H1 (cell line): ENCODE results near the gene SLC30A7. TPM values are rescaled to one million over a fixed set of nuclear protein-coding genes. Genes with fewer than 3 reads are reported as not detected.

Experiments used
- CTCF ChIA-PET: fragments of 300-600 bp; sonication (Branson Sonifier 250); formaldehyde crosslinking; loops from one replicate; lab custom pipeline; 2021; ENCODE audit not compliant: partially characterized antibody; lab: Charles Lee
- POLR2A ChIA-PET: fragments of 300-600 bp; sonication (Branson Sonifier 250); formaldehyde crosslinking; loops from one replicate; lab custom pipeline; 2021; ENCODE audit warnings: inconsistent platforms; ENCODE audit not compliant: partially characterized antibody; lab: Charles Lee
- DNase-seq, 2 experiments: peaks; one replicate each; pipeline versions ENCODE4 v3.0.0 to v3.0.0-alpha.2; 2010 to 2022; ENCODE audit warnings: low spot score in 2 of 2, low read depth in 1 of 2, mixed read lengths in 1 of 2
- FAIRE-seq: peaks from 2 replicates; lab custom pipeline; 2011; peaks lifted over from hg19 to GRCh38; lab: Jason Lieb, UNC
- H2AFZ ChIP-seq: 2 replicates; pipeline ENCODE4 v1.8.1; 2012; ENCODE audit warnings: low read length, inconsistent platforms
- H2AK5ac ChIP-seq: 2 replicates; pipeline ENCODE4 v1.6.1; 2013; ENCODE audit warnings: low read depth, low read length
- H2BK120ac ChIP-seq: replicated peaks from 2 replicates; pipeline ENCODE3; 2013; ENCODE audit warnings: low read depth, low read length, inconsistent platforms
- H2BK12ac ChIP-seq: 2 replicates; pipeline ENCODE4 v1.6.1; 2013; ENCODE audit warnings: low read depth, low read length
- H2BK15ac ChIP-seq: 2 replicates; pipeline ENCODE4 v1.6.1; 2013; ENCODE audit warnings: low read length
- H2BK20ac ChIP-seq: 2 replicates; pipeline ENCODE4 v1.6.1; 2013; ENCODE audit warnings: low read length
- H2BK5ac ChIP-seq: 2 replicates; pipeline ENCODE4 v1.6.1; 2013; ENCODE audit warnings: low read depth, low read length
- H3K14ac ChIP-seq: 2 replicates; pipeline ENCODE4 v1.6.1; 2013; ENCODE audit warnings: inconsistent platforms; ENCODE audit not compliant: insufficient read length
- H3K18ac ChIP-seq: 2 replicates; pipeline ENCODE4 v1.6.1; 2013; ENCODE audit warnings: low read length; ENCODE audit errors: extremely low read depth
- H3K23ac ChIP-seq: 2 replicates; pipeline ENCODE4 v1.6.1; 2013; ENCODE audit warnings: inconsistent platforms; ENCODE audit not compliant: insufficient read length
- H3K23me2 ChIP-seq: 2 replicates; pipeline ENCODE4 v1.6.1; 2013; ENCODE audit warnings: low read depth, low read length
- H3K27ac ChIP-seq: 2 replicates; pipeline ENCODE4 v1.6.1; 2011; ENCODE audit warnings: low read depth, low read length, inconsistent platforms
- H3K27me3 ChIP-seq, 4 experiments: replicated peaks in 1 of 4; 1 replicate in 1 of 4; 2 replicates in 3 of 4; pipeline versions ENCODE4 v1.6.1 to v1.8.1; 2011 to 2013; ENCODE audit warnings: low read length in 3 of 4, mild to moderate bottlenecking in 3 of 4, inconsistent platforms in 2 of 4, mixed read lengths in 2 of 4, moderate library complexity in 1 of 4; ENCODE audit not compliant: control insufficient read depth in 3 of 4, insufficient read depth in 3 of 4; ENCODE audit errors: extremely low read depth in 1 of 4
- H3K36me3 ChIP-seq, 4 experiments: 2 replicates each; pipeline versions ENCODE4 v1.6.1 to v1.8.1; 2011 to 2013; ENCODE audit warnings: mild to moderate bottlenecking in 4 of 4, low read length in 3 of 4, moderate library complexity in 2 of 4, control low read depth in 1 of 4, inconsistent platforms in 1 of 4; ENCODE audit not compliant: insufficient read depth in 4 of 4, control insufficient read depth in 2 of 4
- H3K4ac ChIP-seq: replicated peaks from 2 replicates; pipeline ENCODE3; 2013; ENCODE audit warnings: low read length, low read depth, mixed read lengths, inconsistent platforms; ENCODE audit not compliant: insufficient read length
- H3K4me1 ChIP-seq, 4 experiments: replicated peaks in 1 of 4; 1 replicate in 1 of 4; 2 replicates in 3 of 4; pipeline versions ENCODE4 v1.6.1 to v1.8.1; 2011 to 2013; ENCODE audit warnings: low read length in 3 of 4, inconsistent platforms in 2 of 4, mixed read lengths in 1 of 4; ENCODE audit not compliant: insufficient read depth in 4 of 4, control insufficient read depth in 3 of 4
- H3K4me2 ChIP-seq, 2 experiments: 2 replicates each; pipeline versions ENCODE4 v1.6.1 to v1.8.1; 2011 to 2013; ENCODE audit warnings: low read depth in 2 of 2, low read length in 2 of 2, control low read depth in 1 of 2, inconsistent platforms in 1 of 2, mild to moderate bottlenecking in 1 of 2; ENCODE audit not compliant: insufficient read depth in 1 of 2
- H3K4me3 ChIP-seq, 4 experiments: fragments of 200-600, 300-600 bp in 1 of 4; sonication (generic), shearing (Covaris generic), sonication (Bioruptor Twin) in 1 of 4; 2 replicates each; pipeline versions ENCODE4 v1.5.1 to v1.8.1; 2011 to 2016; ENCODE audit warnings: low read length in 4 of 4, low read depth in 3 of 4, control low read depth in 2 of 4, inconsistent platforms in 2 of 4, mild to moderate bottlenecking in 2 of 4, mixed read lengths in 1 of 4, moderate library complexity in 1 of 4; ENCODE audit not compliant: insufficient read depth in 2 of 4; ENCODE audit errors: extremely low read depth in 1 of 4
- H3K56ac ChIP-seq: replicated peaks from 2 replicates; pipeline ENCODE3; 2013; ENCODE audit warnings: low read depth, mild to moderate bottlenecking, mixed read lengths, low read length, inconsistent platforms; ENCODE audit not compliant: insufficient read length
- H3K79me1 ChIP-seq: 2 replicates; pipeline ENCODE4 v1.6.1; 2013; ENCODE audit warnings: low read depth, low read length, control low read depth
- H3K79me2 ChIP-seq, 2 experiments: 2 replicates each; pipeline versions ENCODE4 v1.6.1 to v1.8.1; 2012 to 2013; ENCODE audit warnings: low read length in 2 of 2, mild to moderate bottlenecking in 2 of 2, inconsistent platforms in 1 of 2; ENCODE audit not compliant: insufficient read depth in 2 of 2, control insufficient read depth in 1 of 2
- H3K9ac ChIP-seq, 4 experiments: replicated peaks in 1 of 4; 1 replicate in 1 of 4; 2 replicates in 3 of 4; pipeline versions ENCODE4 v1.6.1 to v1.8.1; 2011 to 2013; ENCODE audit warnings: low read depth in 3 of 4, low read length in 3 of 4, control low read depth in 2 of 4, mild to moderate bottlenecking in 2 of 4, moderate library complexity in 2 of 4, inconsistent platforms in 1 of 4; ENCODE audit errors: extremely low read depth in 1 of 4
- H3K9me3 ChIP-seq, 2 experiments: 2 replicates each; pipeline versions ENCODE4 v1.6.1 to v1.8.1; 2012 to 2013; ENCODE audit warnings: mild to moderate bottlenecking in 2 of 2, moderate library complexity in 2 of 2, control low read depth in 1 of 2, inconsistent platforms in 1 of 2, low read depth in 1 of 2, low read length in 1 of 2, mixed read lengths in 1 of 2; ENCODE audit not compliant: insufficient read depth in 2 of 2
- H4K20me1 ChIP-seq, 2 experiments: replicated peaks in 1 of 2; 2 replicates each; pipeline versions ENCODE3 to v1.8.1; 2011 to 2013; ENCODE audit warnings: inconsistent platforms in 2 of 2, low read length in 2 of 2, mild to moderate bottlenecking in 1 of 2; ENCODE audit not compliant: insufficient read depth in 2 of 2, control insufficient read depth in 1 of 2
- H4K5ac ChIP-seq: 2 replicates; pipeline ENCODE4 v1.6.1; 2013; ENCODE audit warnings: low read length, low read depth, mixed read lengths, inconsistent platforms; ENCODE audit not compliant: insufficient read length
- H4K8ac ChIP-seq: 2 replicates; pipeline ENCODE4 v1.8.0; 2013; ENCODE audit warnings: mild to moderate bottlenecking, moderate library complexity, low read length, inconsistent platforms; ENCODE audit not compliant: insufficient read depth; ENCODE audit errors: extremely low read depth
- H4K91ac ChIP-seq: replicated peaks from 2 replicates; pipeline ENCODE3; 2013; ENCODE audit warnings: low read length, mixed read lengths, inconsistent platforms; ENCODE audit not compliant: insufficient read length
- CBX8 ChIP-seq: fragments of 300-800, 300-1000 bp; sonication (generic); IDR thresholded peaks from 2 replicates; pipeline ENCODE4 v1.7.1; 2016; ENCODE audit warnings: low read depth, low read length, borderline replicate concordance
- CTCF ChIP-seq, 3 experiments: IDR thresholded peaks; 1 replicate in 2 of 3; 2 replicates in 1 of 3; pipeline versions ENCODE4 v1.5.1 to v1.6.1; 2011; ENCODE audit warnings: low read length in 3 of 3, mild to moderate bottlenecking in 3 of 3, inconsistent platforms in 2 of 3, low read depth in 1 of 3, moderate library complexity in 1 of 3; ENCODE audit not compliant: insufficient read depth in 1 of 3; ENCODE audit errors: control extremely low read depth in 1 of 3
- RAD21 ChIP-seq, 2 experiments: IDR thresholded peaks in 1 of 2; conservative IDR thresholded peaks in 1 of 2; 2 replicates each; pipeline ENCODE4 v1.6.1; 2011; ENCODE audit warnings: low read depth in 2 of 2, low read length in 2 of 2, improper control_type of control experiment in 1 of 2, inconsistent platforms in 1 of 2, mild to moderate bottlenecking in 1 of 2, moderate library complexity in 1 of 2
- SP1 ChIP-seq: IDR thresholded peaks from 2 replicates; pipeline ENCODE4 v1.6.1; 2011; ENCODE audit warnings: low read depth, low read length
- ZNF274 ChIP-seq: IDR thresholded peaks from 2 replicates; pipeline ENCODE4 v1.7.0; 2012; ENCODE audit warnings: low read length, borderline replicate concordance; ENCODE audit errors: extremely low read depth
- WGBS, 2 experiments: shearing (Covaris generic) in 1 of 2; methylation state at CpG; one replicate each; pipeline versions ENCODE4 v1.1.6 to v1.1.7; 2013 to 2015; ENCODE audit warnings: low lambda C conversion rate in 2 of 2, mixed read lengths in 2 of 2, inconsistent platforms in 1 of 2, low coverage in 1 of 2, missing lambda C conversion rate in 1 of 2; ENCODE audit not compliant: insufficient replicate concordance in 2 of 2, insufficient coverage in 1 of 2, insufficient read length in 1 of 2; ENCODE audit errors: extremely low coverage in 1 of 2, missing lambda C conversion rate in 1 of 2; 5-methylcytosine and 5-hydroxymethylcytosine counted together
- polyA plus RNA-seq, 7 experiments: library from polyadenylated mRNA; depleted of rRNA in 3 of 7; stranded (reverse) in 5 of 7; unstranded in 2 of 7; fragments of >200 nt in 5 of 7; fragments of 200-250 nt in 2 of 7; gene quantifications; 1 replicate in 5 of 7; 2 replicates in 1 of 7; 4 replicates in 1 of 7; pipeline versions ENCODE4 v1.2.1 to v1.2.3, GENCODE V29; 2011 to 2013; ENCODE audit warnings: missing spikeins in 2 of 7, mixed read lengths in 2 of 7
- total RNA-seq: library from RNA; stranded (reverse); fragmentation: NEBNext Ultra II Directional; extraction: Animal tissue kit (Norgen Biotek cat#: 25700); gene quantifications from 2 replicates; pipeline ENCODE4 v1.2.1, GENCODE V29; 2021

Gene SLC30A7
- total and polyA plus RNA-seq, 2 of the 8 experiments (the other 6 are each of a cell fraction or from before 2014, with no cell fraction given), result 5.5 to 22.1 TPM

- no peak overlapping the region for H3K27ac ChIP-seq
- WGBS, 2 experiments, result 68% methylated on average over 3 of the region's 3 CpGs; no CpG with 5 or more reads in 1 of the 2 experiments
- ChIA-PET CTCF (interaction anchor here (1.0 to 1.3 kb wide), 2 partner anchors 31 to 47 kb away, joined by 3 to 4 read pairs; no protein-coding TSS in a partner anchor), POLR2A (no interaction called here)
- H3K9me3 ChIP-seq, result no peaks in the 10 kb centered on the region
- H3K23me2 ChIP-seq, result no peaks in the 10 kb centered on the region
- no peak overlapping the region for H3K56ac ChIP-seq
- H3K4ac ChIP-seq, result no peak overlapping the region
- no peak overlapping the region for H2BK20ac ChIP-seq
- H2BK120ac ChIP-seq, result no peak overlapping the region
- H4K8ac ChIP-seq, result no peak overlapping the region
- FAIRE-seq (no peak), DNase-seq (no peak)
- no peak overlapping the region for H3K14ac ChIP-seq
- H2BK15ac ChIP-seq, result no peak overlapping the region
- H4K5ac ChIP-seq, result no peak overlapping the region
- H2BK5ac ChIP-seq, result no peak overlapping the region
- H2AK5ac ChIP-seq, result no peak overlapping the region
- H3K9ac ChIP-seq, result no peak overlapping the region
- H3K4me1 ChIP-seq, result no peaks in the 10 kb centered on the region
- no peak overlapping the region for H3K23ac ChIP-seq
- no peak overlapping the region for H3K4me3 ChIP-seq
- H3K79me2 ChIP-seq, result no peaks in the 10 kb centered on the region
- no peak overlapping the region for H2BK12ac ChIP-seq
- no peak overlapping the region for H2AFZ ChIP-seq
- peaks cover 0 to 11% (median 4%) of the 10 kb centered on the region in 4 experiments; a peak in 3 of 8 replicates for H3K36me3 ChIP-seq
- H3K79me1 ChIP-seq, result no peaks in the 10 kb centered on the region; the same call in 1 of the 2 replicates
- TF ChIP-seq RAD21 (IDR thresholded peaks at IDR 0.05 in 1 of 2, conservative IDR thresholded peaks at IDR 0.05 in 1 of 2; ENCODE audit: low read depth in 2 of 2, low read length in 2 of 2), result peak; percentile 28 to 36; a peak in 3 of 4 replicates
- no peak for TF ChIP-seq CBX8
- TF ChIP-seq SP1, result no peak
- TF ChIP-seq ZNF274, result no peak
- TF ChIP-seq CTCF (IDR thresholded peaks at IDR 0.05; ENCODE audit: control extremely low read depth in 1 of 3, insufficient read depth in 1 of 3, low read depth in 1 of 3, low read length in 3 of 3), result peak in 2 of 3 experiments; percentile 25 to 44; a peak in 2 of 4 replicates
- H4K20me1 ChIP-seq, result no peaks in the 10 kb centered on the region
- no peak overlapping the region for H4K91ac ChIP-seq
- H3K4me2 ChIP-seq, result no peak overlapping the region
- no peak overlapping the region for H3K18ac ChIP-seq
- no peaks in the 10 kb centered on the region for H3K27me3 ChIP-seq
These were observed 32.2 kb downstream of the SLC30A7 start for GRCh38 chr1:100928128-100928527.
